Measurements from ENCODE around the gene LAMB3.
A peak's percentile ranks its signal among the peaks of the same experiment; 100 is the strongest.

LAMB3 gene

GRCh38 chr1:209607795-209608178 lies 44.4 kb downstream of the LAMB3 start:
- H3K4me3 ChIP-seq (ENCODE audit: low read length) = no peak overlapping the region
- no peak for DNase-seq (ENCODE audit: low read depth)
- no peak for TF ChIP-seq CTCF (IDR thresholded peaks at IDR 0.05; ENCODE audit: insufficient read depth, low read depth, low read length, missing control alignments)

- H3K4me3 ChIP-seq (ENCODE audit: low read length) = no peak overlapping the region
- DNase-seq (ENCODE audit: low read depth) = peak; percentile 95
Measured at GRCh38 chr1:209607102-209607794, 45.0 kb downstream of the LAMB3 start.

GRCh38 chr1:209603877-209604276 lies 48.3 kb downstream of the LAMB3 start:
- DNase-seq (ENCODE audit: low read depth) = no peak

More at GRCh38 chr1:209607102-209607794, 45.0 kb downstream of the LAMB3 start:
- TF ChIP-seq CTCF (IDR thresholded peaks at IDR 0.05; ENCODE audit: insufficient read depth, low read depth, low read length, missing control alignments) = no peak

GRCh38 chr1:209601809-209602657 lies 50.2 kb downstream of the LAMB3 start:
- peak; percentile 77 for DNase-seq (ENCODE audit: low read depth)
- TF ChIP-seq CTCF (IDR thresholded peaks at IDR 0.05; ENCODE audit: insufficient read depth, low read depth, low read length, missing control alignments) = peak; percentile 86
- no peak overlapping the region for H3K4me3 ChIP-seq (ENCODE audit: low read length)

More at GRCh38 chr1:209603877-209604276, 48.3 kb downstream of the LAMB3 start:
- no peak overlapping the region for H3K4me3 ChIP-seq (ENCODE audit: low read length)
- TF ChIP-seq CTCF (IDR thresholded peaks at IDR 0.05; ENCODE audit: insufficient read depth, low read depth, low read length, missing control alignments) = no peak

- no peak for DNase-seq (ENCODE audit: low read depth)
- H3K4me3 ChIP-seq (ENCODE audit: low read length) = no peak overlapping the region
- TF ChIP-seq CTCF (IDR thresholded peaks at IDR 0.05; ENCODE audit: insufficient read depth, low read depth, low read length, missing control alignments) = no peak
Measured at GRCh38 chr1:209600541-209600940, 51.7 kb downstream of the LAMB3 start.

- no peak for DNase-seq (ENCODE audit: low read depth)
Measured at GRCh38 chr1:209598227-209598626, 54.0 kb downstream of the LAMB3 start.

More at GRCh38 chr1:209598227-209598626, 54.0 kb downstream of the LAMB3 start:
- H3K4me3 ChIP-seq (ENCODE audit: low read length) = no peak overlapping the region
- no peak for TF ChIP-seq CTCF (IDR thresholded peaks at IDR 0.05; ENCODE audit: insufficient read depth, low read depth, low read length, missing control alignments)
